NCI-H82 treated with DMSO at 0.1 percent for 48 hours (cell line): ENCODE results near the gene GPD1.
"Not testable (repeated sequence)": the region's sequence is repeated elsewhere in the genome, so short reads cannot be mapped to it uniquely, and the experiment has no call there.

Source experiments
- DNase-seq: peaks from one replicate; lab custom pipeline; 2025; ENCODE audit not compliant: unreplicated experiment; lab: John Stamatoyannopoulos, UW

The GPD1 gene

GRCh38 chr12:50073206-50073605 is 30.6 kb upstream of the GPD1 start:
- DNase-seq: no peak

GRCh38 chr12:50073712-50074111 is 30.1 kb upstream of the GPD1 start:
- no peak for DNase-seq

- peak; percentile 74 for DNase-seq
Measured at GRCh38 chr12:50074936-50075807, 28.6 kb upstream of the GPD1 start.

GRCh38 chr12:50075808-50076170 is 28.0 kb upstream of the GPD1 start:
- DNase-seq: no peak

GRCh38 chr12:50077099-50077498 is 26.7 kb upstream of the GPD1 start:
- no peak for DNase-seq

- DNase-seq: no peak
Measured at GRCh38 chr12:50078281-50078680, 25.5 kb upstream of the GPD1 start.

GRCh38 chr12:50079771-50080170 is 24.0 kb upstream of the GPD1 start:
- no peak for DNase-seq

GRCh38 chr12:50081096-50081808 is 22.6 kb upstream of the GPD1 start:
- no peak for DNase-seq

GRCh38 chr12:50082644-50083043 is 21.2 kb upstream of the GPD1 start:
- no peak for DNase-seq

- DNase-seq: no peak
Measured at GRCh38 chr12:50083301-50083700, 20.5 kb upstream of the GPD1 start.

- not testable (repeated sequence) for DNase-seq
Measured at GRCh38 chr12:50084409-50084774, 19.4 kb upstream of the GPD1 start.

GRCh38 chr12:50084775-50085614 is 18.8 kb upstream of the GPD1 start, which contains the start of gene SMARCD1:
Gene SMARCD1 (plus strand): TSS chr12:50085342. CDS start chr12:50085370, 28 bp downstream.
- peak; percentile 91 for DNase-seq

- DNase-seq: peak; percentile 48
Measured at GRCh38 chr12:50085615-50086072, 18.2 kb upstream of the GPD1 start.

- DNase-seq: no peak
Measured at GRCh38 chr12:50086148-50086547, 17.7 kb upstream of the GPD1 start.

- DNase-seq: no peak
Measured at GRCh38 chr12:50087151-50087550, 16.7 kb upstream of the GPD1 start.

- DNase-seq: no peak
Measured at GRCh38 chr12:50087995-50088394, 15.8 kb upstream of the GPD1 start.

GRCh38 chr12:50088577-50089335 is 15.1 kb upstream of the GPD1 start:
- peak; percentile 44 for DNase-seq

- no peak for DNase-seq
Measured at GRCh38 chr12:50089730-50090129, 14.1 kb upstream of the GPD1 start.

- no peak for DNase-seq
Measured at GRCh38 chr12:50090391-50090790, 13.4 kb upstream of the GPD1 start.

GRCh38 chr12:50097952-50098351 is 5.9 kb upstream of the GPD1 start:
- no peak for DNase-seq
